Measurements from ENCODE around the gene MICAL3.

Gene MICAL3

GRCh38 chr22:17882727-17883126 lies 141.6 kb downstream of the MICAL3 start:
- TF ChIP-seq, protein P1, sequence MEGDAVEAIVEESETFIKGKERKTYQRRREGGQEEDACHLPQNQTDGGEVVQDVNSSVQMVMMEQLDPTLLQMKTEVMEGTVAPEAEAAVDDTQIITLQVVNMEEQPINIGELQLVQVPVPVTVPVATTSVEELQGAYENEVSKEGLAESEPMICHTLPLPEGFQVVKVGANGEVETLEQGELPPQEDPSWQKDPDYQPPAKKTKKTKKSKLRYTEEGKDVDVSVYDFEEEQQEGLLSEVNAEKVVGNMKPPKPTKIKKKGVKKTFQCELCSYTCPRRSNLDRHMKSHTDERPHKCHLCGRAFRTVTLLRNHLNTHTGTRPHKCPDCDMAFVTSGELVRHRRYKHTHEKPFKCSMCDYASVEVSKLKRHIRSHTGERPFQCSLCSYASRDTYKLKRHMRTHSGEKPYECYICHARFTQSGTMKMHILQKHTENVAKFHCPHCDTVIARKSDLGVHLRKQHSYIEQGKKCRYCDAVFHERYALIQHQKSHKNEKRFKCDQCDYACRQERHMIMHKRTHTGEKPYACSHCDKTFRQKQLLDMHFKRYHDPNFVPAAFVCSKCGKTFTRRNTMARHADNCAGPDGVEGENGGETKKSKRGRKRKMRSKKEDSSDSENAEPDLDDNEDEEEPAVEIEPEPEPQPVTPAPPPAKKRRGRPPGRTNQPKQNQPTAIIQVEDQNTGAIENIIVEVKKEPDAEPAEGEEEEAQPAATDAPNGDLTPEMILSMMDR (IDR thresholded peaks at IDR 0.05; ENCODE audit: insufficient read depth, low read length): no peak
- TF ChIP-seq SPI1 (IDR thresholded peaks at IDR 0.05; ENCODE audit: borderline replicate concordance, low read depth) (no peak), GABPA (IDR thresholded peaks at IDR 0.05; ENCODE audit: low read depth) (no peak), REST (IDR thresholded peaks at IDR 0.05; ENCODE audit: insufficient replicate concordance, low read depth) (no peak), POLR2AphosphoS5 (IDR thresholded peaks at IDR 0.05; ENCODE audit: low read depth) (no peak)
- no peaks in the 10 kb centered on the region for H3K27me3 ChIP-seq (ENCODE audit: insufficient read depth, poor library complexity, severe bottlenecking)
- no peak for DNase-seq (ENCODE audit: low read depth in 1 of 2, low spot score in 1 of 2)
- H3K4me3 ChIP-seq (replicated peaks; ENCODE audit: insufficient read depth, low read length): no peak overlapping the region
- H3K27ac ChIP-seq (replicated peaks): no peak overlapping the region

- H3K27ac ChIP-seq (replicated peaks): no peak overlapping the region
- no peak overlapping the region for H3K4me3 ChIP-seq (replicated peaks; ENCODE audit: insufficient read depth, low read length)
- TF ChIP-seq GABPA (IDR thresholded peaks at IDR 0.05; ENCODE audit: low read depth) (no peak), SPI1 (IDR thresholded peaks at IDR 0.05; ENCODE audit: borderline replicate concordance, low read depth) (no peak)
- TF ChIP-seq, protein P1 (IDR thresholded peaks at IDR 0.05; ENCODE audit: insufficient read depth, low read length): no peak
- DNase-seq (ENCODE audit: low read depth in 1 of 2, low spot score in 1 of 2): no peak
- no peaks in the 10 kb centered on the region for H3K27me3 ChIP-seq (ENCODE audit: insufficient read depth, poor library complexity, severe bottlenecking)
Observed at GRCh38 chr22:17882162-17882561, 142.2 kb downstream of the MICAL3 start.

DNA sequence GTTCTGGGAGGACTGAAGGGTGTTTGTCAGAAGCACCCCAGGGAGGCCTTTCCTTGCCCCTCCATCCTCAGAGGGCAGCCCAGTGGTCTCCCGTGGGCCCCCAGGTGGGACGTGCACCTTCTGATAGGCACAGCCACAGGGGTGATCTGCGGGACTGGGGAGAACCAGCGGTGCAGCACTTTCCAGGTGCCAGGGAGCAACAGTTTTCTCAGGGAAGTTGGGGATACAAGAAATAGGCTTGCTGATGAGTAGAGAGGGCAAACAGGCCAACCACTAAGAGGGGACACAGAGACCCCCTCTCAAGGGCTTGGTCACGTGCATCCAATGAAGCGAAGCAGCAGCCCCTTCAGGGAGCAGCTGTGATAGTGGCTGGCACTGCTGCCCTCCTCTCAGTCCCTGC lies 143.0 kb downstream of the MICAL3 start:
- Histone ChIP-seq H3K27ac (replicated peaks) (no peak overlapping the region), H3K4me3 (replicated peaks; ENCODE audit: insufficient read depth, low read length) (no peak overlapping the region), H3K27me3 (ENCODE audit: insufficient read depth, poor library complexity, severe bottlenecking) (no peaks in the 10 kb centered on the region)
- no peak for DNase-seq (ENCODE audit: low read depth in 1 of 2, low spot score in 1 of 2)
- TF ChIP-seq, protein P1 (IDR thresholded peaks at IDR 0.05; ENCODE audit: insufficient read depth, low read length): no peak
- TF ChIP-seq REST (IDR thresholded peaks at IDR 0.05; ENCODE audit: insufficient replicate concordance, low read depth) (no peak), GABPA (IDR thresholded peaks at IDR 0.05; ENCODE audit: low read depth) (no peak), POLR2AphosphoS5 (IDR thresholded peaks at IDR 0.05; ENCODE audit: low read depth) (no peak), SPI1 (IDR thresholded peaks at IDR 0.05; ENCODE audit: borderline replicate concordance, low read depth) (no peak)

DNA sequence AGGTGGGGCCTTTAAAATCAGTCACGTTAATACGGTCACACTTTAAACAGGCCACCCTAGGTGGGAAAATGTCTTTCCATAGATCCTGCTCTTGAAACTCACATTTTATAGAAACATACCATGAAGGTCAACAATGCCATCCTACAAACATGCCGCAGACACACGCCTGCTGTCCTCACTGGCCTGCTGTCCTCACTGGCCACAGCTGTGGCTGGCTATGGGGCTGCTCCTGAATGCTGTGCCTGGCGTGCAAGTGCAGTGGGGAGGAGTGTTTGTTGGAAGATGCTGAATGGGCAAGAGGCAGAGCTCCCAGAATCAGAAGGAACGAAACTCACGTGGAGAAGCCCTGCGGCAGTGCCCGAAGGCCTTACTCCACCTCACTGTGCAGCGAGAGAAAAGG lies 143.9 kb downstream of the MICAL3 start:
- DNase-seq (ENCODE audit: low read depth in 1 of 2, low spot score in 1 of 2): no peak
- TF ChIP-seq REST (IDR thresholded peaks at IDR 0.05; ENCODE audit: insufficient replicate concordance, low read depth) (no peak), GABPA (IDR thresholded peaks at IDR 0.05; ENCODE audit: low read depth) (no peak), POLR2AphosphoS5 (IDR thresholded peaks at IDR 0.05; ENCODE audit: low read depth) (no peak), SPI1 (IDR thresholded peaks at IDR 0.05; ENCODE audit: borderline replicate concordance, low read depth) (no peak)
- TF ChIP-seq, protein P1 (IDR thresholded peaks at IDR 0.05; ENCODE audit: insufficient read depth, low read length): no peak
- Histone ChIP-seq H3K4me3 (replicated peaks; ENCODE audit: insufficient read depth, low read length) (no peak overlapping the region), H3K27ac (replicated peaks) (no peak overlapping the region), H3K27me3 (ENCODE audit: insufficient read depth, poor library complexity, severe bottlenecking) (no peaks in the 10 kb centered on the region)
